Activated CD8-positive, alpha-beta memory T cell treated with anti-CD3 and anti-CD28 coated beads for 24 hours (primary cell): ENCODE measurements around the gene CNN2.

Experiments used
- DNase-seq: peaks from one replicate; pipeline ENCODE4 v3.0.0-alpha.2; 2020

The CNN2 gene

DNA sequence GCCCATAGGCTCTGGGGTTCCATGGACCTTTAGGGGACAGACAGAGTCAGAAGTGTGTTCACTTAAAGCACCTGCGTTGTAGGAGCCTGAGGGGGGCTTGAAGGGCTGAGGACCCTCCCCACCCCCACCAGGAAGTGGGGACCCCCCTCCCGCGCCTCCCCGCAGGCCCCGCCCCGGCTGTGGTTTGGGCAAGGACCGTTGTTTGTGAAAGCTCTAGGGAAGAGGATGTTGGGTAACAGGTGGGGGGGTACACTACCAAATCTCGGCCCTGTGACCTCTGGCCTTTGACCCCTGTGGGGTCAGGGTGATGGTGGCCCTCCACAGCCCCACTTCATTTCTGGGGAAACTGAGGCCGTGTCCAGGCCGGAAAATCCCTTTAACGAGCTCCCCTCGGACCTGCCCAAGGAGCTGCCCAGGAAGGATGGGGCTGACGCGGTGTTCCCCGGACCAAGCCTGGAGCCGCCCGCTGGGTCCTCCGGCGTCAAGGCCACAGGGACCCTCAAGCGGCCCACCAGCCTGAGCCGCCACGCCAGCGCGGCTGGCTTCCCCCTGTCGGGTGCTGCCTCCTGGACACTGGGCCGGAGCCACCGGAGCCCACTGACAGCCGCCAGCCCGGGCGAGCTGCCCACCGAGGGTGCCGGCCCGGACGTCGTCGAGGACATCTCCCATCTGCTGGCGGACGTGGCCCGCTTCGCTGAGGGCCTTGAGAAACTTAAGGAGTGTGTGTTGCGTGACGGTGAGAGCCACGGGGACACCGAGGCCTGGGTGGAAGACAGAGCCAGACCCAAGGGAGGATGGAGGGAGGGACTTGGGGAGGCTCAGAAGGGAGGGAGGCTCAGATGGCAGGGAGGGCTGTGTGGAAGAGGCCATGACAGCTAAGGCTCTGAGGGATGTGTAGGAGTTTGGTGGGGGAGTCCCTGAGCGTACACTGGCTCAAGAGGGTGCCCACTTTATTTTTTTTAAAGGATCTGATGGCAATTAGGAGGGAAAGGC lies 41.9 kb downstream of the CNN2 start:
- DNase-seq = peak; percentile 86

DNA sequence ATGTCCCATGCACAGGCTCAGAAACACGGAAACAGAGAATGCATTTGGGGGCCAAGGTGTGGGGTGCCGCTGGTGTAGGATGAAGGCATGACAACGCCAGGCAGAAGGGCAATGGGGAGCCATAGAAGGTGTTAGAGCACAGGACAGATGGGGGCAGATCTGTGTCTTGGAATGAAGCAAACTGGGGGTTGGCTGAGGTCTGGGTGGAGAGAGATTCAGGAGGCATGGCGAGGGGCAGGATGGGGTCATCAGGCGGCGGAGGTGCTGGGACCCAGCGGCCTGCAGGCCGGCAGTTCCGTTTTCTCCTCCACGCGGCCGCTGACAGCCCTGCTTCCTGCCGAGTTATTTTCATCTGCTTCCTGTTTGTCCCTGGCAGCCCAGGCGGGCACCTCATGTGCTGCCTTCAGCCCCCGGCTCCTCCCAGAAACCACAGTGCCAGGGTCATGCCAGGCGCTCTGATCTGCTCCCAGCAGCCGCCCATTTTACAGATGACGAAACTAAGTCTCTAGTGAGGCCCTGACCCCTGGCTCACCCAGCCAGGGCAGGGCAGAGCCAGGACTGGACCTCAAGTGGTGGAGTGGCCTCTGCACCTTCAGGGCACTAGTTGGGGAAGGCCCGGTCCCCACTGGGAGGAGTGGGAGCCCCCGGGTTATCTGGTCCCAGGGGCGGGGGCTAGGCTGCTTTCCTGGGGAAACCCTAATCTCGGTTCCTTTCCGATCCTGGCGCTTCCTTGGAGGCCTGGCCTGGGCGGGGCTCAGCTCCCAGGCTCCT lies 42.8 kb downstream of the CNN2 start:
- peak; percentile 80 for DNase-seq

DNA sequence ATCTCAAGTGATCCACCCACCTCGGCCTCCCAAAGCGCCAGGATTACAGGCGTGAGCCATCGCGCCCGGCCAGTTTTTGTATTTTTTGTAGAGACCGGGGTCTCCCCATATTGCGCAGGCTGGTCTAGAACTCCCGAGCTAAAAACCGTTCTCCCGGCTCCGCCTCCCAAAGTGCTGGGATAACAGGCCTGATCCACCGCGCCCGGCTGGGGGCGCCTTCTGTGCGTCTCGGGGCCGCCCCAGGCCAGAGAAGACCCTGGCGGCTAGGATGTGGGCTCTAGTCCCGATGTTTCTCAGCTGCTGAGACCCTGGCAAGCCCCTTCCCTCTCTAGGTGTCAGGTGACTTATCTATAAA lies 44.1 kb downstream of the CNN2 start:
- no peak for DNase-seq

DNA sequence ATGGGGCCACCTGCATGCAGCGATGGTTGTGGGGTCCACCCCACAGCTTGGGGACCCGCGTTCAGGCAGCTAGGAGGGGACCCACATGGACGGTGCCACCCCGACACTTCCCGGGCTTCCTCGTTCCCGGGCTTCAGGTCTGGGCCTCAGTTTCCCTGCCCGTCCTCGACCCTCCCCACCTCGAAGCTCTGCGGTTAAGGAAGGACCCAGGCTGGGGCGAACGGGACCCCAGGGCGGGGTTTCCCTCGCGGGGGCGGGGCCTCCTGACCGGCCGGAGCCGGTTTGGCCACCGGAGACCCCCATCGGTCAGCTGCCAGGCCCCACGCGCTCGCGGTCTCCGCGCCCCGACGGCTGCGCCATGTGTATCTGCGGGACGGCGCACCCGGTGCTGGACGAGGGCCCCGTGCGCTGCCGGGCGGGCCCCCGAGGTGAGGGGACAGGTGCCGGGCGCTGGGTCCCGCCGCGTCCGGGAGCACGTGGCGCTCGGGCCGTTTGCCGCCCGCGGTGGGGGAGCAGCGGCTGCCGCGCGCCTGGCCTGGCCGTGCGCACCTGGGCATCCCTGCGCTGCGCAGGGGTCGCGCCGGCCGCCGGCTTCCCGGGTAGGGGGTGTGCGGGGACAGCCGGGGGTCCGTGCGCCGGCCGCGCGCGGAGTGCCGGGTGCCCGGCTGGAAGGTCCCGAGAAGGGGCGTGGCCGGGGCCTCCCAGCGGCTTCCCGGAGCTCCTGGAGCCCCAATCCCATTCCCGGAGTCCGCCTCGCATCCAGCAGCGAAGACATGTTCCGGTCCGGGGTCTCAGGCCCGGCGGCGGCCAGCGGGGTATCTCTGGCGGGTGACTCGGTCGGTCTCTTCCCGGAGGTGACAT lies 44.8 kb downstream of the CNN2 start:
- no peak for DNase-seq

DNA sequence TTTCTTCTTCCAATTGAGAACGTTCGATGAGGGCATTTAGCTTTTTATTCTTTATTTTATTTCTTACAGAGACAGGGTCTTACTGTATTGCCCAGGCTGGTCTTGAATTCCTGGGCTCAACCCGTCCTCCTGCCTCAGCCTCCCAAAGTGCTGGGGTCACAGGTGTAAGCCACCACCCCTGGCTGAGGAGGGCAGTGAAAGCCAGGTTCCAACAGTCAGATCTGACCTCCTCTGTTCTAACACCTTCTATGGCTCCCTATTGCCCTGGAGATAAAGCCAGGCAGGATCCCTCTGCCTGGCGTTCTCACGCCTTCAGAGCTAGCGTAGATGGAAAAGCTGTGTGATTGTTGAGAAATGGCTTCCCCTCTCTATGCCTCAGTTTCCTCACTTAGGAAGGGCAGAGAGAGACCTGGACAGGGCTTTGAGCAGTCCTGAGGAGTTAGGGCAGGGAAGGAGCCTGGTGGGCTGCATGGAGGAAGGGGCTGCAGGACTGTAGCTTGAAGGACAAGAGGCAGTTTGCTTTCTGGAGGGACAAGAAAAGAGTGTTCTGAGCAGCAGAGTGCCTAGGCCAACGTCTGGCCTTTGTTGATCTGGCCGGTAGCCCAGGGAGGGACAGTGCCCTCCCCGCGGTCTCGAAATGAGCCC lies 46.1 kb downstream of the CNN2 start:
- DNase-seq = no peak

DNA sequence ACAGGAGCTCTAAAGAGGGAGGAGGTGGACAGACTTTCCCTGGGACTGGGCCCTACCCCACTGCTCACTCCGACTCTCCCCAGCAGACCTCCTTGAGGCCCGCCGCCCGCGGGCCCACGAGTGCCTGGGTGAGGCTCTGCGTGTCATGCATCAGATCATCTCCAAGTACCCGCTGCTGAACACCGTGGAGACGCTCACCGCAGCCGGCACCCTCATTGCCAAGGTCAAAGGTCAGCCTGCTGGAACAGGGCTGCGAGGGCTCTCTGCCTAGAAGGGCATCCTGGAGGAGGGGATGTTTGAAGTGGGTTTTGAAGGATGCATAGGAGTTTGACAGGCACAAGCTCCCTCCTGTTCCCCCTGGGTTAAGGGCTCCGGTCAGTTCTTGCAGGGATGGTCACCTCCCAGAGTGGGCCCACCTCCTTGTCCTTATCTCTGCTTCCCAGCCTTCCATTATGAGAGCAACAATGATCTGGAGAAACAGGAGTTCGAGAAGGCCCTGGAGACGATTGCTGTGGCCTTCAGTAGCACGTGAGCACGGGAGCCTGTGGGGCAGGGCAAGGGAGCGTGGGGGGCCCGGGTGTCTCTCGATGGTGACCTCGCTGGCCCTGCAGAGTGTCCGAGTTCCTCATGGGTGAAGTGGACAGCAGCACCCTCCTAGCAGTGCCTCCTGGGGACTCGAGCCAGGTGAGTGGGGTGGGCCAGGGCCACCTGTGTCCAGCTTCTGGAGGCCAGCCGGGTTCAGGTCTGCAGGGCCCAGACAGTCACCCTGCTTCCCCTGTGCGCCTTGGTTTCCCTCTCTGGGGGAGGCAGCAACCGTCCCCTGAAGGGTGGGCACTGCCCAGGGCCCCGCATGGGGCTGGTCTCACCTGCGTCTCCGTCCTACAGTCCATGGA lies 46.9 kb downstream of the CNN2 start:
- DNase-seq = peak; percentile 64

DNA sequence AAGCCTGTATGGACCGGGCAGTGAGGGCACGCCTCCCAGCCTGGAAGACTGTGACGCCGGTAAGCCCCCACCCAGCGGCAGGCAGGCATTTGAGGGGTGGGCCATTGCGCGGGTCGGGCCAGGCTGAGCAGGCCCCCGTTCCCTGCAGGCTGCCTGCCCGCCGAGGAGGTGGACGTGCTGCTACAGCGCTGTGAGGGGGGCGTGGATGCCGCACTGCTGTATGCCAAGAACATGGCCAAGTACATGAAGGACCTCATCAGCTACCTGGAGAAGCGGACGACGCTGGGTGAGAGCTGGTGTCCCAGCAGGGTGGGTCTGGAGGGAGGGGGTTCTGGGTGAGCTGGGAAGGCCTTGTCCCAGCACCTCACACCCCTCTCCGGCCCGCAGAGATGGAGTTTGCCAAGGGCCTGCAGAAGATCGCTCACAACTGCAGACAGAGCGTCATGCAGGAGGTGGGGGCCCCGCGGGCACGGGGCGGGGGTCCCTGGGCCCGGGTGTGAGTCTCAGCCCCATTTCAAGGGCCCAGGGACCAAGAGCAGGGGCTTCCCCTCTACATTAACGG lies 47.6 kb downstream of the CNN2 start:
- DNase-seq = peak; percentile 75

DNA sequence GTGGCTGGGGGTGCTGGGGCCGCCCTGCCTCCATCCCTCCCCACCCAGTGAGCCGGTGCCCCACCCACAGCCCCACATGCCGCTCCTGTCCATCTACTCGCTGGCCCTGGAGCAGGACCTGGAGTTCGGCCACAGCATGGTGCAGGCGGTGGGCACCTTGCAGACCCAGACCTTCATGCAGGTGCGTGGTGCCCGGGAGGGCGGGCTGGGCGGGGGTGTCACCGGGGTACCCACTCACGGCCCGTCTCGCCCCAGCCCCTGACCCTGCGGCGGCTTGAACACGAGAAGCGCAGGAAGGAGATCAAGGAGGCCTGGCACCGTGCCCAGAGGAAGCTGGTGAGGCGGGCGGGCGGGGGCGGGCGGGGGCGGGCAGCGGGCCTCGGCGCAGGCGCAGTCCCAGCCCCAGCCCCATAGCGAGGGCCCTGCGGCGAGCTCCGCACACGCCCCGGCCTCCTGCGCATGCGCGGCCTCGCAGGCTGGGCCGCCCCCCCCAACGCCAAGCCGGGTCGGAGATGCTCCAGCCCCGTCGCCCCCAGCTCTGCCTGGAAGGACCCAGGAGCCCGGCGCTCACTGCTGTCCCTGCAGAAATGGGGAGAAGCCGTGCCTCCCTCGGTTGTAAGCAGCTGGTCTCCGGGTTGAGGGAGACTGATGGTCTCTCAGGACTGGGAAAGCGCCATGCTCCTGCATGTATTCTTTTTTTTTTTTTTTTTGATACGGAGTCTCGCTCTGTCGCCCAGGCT lies 48.3 kb downstream of the CNN2 start:
- DNase-seq = peak; percentile 93

DNA sequence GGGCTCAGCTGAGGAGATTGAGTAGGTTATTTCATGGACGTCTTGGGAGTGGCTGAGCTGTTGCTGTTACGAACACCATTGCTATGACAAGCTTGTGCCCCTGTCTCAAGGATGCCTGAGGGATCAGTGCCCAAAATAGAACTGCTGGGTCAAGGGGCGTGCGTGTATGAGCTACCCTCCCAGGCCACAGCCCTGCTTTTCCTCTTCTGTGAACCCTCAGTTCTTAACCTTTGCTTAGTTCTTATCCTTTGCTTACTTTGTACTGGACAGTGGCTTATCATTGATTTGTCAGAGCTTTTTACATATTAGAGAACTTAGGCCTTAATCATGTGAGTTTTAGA lies 49.6 kb downstream of the CNN2 start:
- peak; percentile 67 for DNase-seq

DNA sequence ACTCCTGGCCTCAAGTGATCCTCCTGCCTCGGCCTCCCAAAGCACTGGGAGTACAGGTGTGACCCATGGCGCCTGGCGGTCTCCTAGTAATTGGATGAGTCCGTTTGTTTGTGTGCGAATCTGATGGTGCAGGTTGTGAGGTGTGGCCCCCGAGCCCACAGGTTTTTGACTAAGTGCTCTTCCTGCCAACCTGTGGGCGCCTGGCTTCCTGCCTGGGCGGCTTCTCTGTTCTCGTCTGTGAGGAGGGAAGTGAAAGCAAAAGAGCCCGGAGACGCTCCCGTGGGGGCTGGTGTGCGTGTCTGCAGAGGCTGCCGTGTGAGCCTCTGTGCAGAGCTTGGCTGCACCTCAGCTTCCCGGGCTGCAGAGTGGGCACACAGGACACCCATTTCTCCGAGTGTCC lies 50.5 kb downstream of the CNN2 start:
- peak; percentile 93 for DNase-seq

DNA sequence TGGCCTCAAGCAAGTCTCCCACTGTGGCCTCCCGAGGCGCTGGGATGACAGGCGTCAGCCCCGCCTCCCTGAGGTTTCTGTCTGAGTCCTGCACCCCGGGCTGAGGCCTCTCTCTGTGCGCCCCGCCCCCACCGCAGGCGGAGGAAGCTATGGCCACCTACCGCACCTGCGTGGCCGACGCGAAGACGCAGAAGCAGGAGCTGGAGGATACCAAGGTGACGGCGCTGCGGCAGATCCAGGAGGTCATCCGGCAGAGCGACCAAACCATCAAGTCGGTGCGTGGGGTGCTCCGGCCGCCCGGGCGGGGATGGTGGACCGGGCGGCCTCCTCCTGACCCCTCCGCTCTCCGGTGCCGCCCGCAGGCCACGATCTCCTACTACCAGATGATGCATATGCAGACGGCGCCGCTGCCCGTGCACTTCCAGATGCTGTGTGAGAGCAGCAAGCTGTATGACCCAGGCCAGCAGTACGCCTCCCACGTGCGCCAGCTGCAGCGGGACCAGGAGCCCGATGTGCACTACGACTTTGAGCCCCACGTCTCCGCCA lies 53.2 kb downstream of the CNN2 start:
- peak; percentile 86 for DNase-seq

DNA sequence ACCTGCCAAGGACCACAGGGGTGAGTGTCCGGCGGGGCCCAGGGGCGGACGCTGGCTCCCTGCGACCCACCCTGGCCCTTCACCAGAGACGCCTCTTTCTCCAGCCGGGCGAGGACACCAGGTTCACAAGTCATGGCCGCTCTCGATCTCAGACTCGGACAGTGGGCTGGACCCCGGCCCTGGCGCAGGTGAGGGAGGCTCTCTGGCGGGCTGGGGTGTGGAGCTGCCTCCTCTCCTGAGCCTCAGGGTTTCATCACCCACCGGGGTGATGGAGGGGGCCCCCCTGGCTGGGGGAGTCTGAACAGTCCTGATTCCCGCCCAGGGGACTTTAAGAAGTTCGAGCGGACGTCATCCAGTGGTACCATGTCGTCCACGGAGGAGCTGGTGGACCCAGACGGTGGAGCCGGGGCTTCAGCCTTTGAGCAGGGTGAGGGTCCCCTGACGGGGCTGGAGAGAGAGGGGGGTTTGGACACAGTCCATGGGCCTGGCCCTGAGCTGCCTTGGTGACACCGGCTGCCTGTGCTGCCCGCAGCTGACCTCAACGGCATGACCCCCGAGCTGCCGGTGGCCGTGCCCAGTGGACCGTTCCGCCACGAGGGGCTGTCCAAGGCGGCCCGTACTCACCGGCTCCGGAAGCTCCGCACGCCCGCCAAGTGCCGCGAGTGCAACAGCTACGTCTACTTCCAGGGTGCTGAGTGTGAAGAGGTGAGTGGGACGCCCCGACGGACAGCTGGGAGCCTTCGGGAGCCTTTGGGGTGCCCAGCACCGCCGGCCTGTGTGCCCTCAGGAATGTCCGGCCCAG lies 54.2 kb downstream of the CNN2 start:
- DNase-seq = no peak

DNA sequence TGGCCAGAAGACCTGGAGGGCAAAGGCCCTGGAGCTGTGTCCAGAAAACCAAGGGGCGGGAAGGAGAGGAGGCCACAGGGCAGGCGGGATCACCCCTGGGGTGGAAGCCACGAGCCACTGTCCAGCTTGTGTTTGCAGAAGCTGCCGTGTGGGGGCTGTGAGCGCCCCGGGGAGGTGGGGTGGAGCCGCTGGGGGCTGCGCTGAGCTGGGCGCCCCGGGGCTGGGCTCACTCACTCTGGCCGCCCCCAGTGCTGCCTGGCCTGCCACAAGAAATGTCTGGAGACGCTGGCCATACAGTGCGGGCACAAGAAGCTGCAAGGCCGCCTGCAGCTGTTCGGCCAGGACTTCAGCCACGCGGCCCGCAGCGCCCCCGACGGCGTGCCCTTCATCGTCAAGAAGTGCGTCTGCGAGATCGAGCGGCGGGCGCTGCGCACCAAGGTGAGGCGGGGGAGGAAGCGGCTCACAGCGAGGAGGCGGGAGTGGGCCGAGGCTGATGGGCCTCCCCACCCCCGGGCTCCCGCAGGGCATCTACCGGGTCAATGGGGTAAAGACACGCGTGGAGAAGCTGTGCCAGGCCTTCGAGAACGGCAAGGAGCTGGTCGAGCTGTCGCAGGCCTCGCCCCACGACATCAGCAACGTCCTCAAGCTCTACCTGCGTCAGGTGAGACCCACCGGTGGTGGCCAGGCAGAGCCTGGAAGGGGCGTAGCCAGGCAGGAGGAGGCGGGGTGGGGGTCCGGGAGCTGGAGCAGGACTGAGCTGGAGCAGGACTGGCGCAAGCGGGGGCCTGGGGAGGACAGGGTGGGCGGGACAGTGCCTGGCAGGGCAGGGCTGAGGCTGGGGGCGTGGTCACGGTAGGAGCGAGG lies 55.1 kb downstream of the CNN2 start:
- DNase-seq = peak; percentile 63

DNA sequence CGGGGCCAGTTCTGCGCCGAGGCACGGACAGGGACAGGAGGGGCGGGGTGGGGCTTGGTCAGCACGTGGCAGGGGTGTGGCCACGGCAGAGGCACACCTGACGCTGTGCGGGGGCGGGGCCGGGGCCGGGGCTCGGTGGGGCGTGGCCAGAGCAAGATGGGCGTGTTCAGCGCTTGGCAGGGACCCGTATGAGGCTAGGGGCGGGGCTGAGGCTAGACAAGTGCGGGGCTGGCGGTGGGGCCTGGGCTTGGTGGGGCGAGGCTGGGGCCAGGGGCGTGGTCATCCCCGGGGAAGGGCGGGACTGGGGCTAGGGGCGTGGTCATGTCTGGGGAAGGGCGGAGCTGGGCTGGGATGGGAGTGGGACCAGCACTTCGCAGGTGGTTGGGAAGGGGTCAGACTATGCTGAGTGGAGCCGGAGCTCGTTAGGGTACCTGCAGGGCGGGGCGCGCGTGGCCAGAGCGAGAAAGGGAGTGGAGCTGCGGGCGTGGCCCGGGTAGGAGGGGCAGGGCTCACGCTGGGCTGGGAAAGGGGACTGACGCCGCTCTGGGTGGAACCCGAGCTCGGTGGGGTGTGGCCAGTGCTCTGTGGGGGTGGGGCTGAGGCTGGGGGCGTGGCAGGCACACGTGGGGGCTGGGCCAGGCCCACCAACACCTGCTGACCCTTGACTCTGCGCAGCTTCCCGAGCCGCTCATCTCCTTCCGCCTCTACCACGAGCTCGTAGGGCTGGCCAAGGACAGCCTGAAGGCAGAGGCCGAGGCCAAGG lies 55.9 kb downstream of the CNN2 start:
- DNase-seq = peak; percentile 82

DNA sequence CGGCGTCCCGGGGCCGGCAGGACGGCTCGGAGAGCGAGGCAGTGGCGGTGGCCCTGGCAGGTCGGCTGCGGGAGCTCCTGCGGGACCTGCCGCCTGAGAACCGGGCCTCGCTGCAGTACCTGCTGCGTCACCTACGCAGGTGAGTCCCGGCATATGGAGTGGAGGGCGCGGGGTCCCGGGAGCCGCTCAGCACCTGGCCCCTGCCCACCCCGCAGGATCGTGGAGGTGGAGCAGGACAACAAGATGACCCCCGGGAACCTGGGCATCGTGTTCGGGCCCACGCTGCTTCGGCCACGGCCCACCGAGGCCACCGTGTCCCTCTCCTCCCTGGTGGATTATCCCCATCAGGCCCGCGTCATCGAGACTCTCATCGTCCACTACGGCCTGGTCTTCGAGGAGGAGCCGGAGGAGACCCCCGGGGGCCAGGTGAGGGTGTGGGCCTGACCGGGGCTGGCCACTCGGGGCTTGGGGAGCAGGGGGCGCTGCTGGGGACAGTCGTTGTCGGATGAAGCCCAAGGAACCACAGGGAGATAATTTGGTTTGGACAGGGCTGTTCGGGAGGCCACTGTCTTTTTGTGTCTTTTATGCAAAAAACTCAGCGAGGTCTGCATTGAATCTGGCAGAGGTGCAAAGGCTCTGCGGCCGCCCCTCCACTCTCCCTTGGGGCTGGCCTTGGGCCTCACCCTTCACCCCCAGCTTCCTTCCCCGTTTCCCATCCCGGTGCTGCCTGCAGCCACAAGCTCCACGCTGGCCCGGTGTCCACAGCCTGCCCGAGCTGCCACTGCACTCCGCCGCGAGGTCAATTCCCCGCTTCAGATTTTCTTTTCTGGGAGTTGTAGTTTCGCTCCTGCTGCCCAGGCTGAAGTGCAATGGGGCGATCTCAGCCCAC lies 56.8 kb downstream of the CNN2 start:
- no peak for DNase-seq
